NCI-H128 (cell line): ENCODE measurements around the gene BABAM2.

ENCODE experiments used
- DNase-seq: peaks from one replicate; lab custom pipeline; 2025; ENCODE audit not compliant: unreplicated experiment; lab: John Stamatoyannopoulos, UW

Gene BABAM2

DNA sequence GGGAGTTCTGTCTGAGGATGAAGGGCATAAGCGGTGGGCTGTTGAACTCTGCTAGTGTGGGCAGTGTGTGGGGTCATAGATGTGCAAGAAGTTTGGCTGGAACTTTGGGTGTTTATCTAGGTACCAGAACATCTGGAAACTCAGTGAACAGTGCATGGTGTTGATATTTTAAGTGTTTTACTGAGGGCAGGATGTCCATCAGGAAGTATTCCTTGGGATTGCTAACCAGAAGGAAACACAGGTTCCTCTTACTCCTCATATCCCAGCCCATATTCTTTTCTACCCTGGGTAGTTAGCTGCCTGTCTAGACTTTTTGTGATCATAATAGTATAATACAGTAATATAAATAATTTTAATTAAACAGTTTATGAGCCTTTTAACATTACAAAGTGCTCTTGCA is 15.5 kb downstream of the BABAM2 start:
- DNase-seq = no peak

DNA sequence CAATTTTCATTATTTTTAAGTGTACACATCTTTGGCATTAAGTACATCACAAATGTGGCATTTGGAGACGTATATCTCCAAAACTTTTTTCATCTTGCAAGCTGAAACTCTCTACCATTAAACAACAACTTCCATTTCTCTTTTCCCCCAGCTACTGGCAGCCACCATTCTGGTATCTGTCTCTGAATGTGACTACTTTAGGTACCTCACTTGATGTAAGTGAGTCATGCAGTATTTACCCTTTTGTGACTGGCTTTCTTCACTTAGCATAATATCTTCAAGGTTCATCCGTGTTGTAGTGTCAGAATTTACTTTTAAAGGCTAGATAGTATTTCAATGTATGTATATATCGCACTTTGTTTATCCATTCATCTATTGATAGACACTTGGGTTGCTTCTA is 17.0 kb downstream of the BABAM2 start:
- DNase-seq = no peak

DNA sequence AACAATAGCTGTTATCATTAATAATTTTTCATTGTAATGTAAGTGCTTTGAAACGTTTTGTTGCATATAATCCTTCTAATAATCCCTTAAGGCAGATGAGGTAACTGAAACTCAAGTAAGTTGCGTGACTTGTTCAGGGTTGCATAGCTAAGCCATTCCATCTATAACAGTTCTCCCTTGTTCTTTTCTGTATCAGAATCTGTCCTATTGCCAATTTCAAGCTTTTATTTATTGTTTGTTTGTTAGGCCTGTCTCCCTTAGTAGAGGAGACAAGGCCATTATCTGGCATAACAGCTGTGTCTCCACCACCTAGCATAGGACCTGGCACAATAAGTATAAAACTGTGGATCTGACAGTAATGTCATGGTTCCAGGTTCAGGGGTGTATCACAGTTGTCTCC is 19.4 kb downstream of the BABAM2 start:
- no peak for DNase-seq

DNA sequence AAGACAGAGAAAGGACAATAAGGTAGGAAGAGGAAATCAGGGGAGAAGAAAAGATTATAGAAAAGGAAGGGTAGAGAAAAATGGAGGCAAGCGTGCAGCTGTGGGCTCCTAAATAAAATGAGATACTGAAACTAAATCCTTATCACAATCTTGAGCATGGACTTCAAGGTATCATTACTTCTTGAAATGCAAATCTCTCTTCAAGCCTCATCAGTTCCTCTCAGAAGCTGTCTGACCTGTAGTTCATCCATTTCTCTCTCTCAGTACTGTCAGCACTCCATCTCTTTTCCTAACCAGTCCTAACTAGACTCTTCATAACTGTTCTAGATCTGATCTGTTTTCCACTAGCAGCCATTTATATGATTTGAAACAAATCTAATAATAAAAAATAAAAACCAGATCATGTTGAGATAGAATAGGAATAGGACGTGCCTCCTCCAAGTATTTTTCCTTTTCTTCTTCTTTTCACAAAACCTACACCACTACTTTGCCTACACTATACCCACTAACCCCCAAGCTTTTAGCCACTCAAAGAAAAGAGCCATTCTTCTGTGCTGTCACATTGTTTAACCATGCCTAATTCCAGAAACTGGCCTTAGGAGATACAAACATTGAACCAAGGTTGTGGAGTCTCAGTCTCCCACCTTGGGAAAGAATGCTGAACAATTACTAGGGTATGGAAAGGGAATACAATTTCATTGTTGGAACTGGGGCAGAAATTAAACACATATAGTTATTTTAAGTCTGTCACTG is 21.1 kb downstream of the BABAM2 start:
- no peak for DNase-seq

DNA sequence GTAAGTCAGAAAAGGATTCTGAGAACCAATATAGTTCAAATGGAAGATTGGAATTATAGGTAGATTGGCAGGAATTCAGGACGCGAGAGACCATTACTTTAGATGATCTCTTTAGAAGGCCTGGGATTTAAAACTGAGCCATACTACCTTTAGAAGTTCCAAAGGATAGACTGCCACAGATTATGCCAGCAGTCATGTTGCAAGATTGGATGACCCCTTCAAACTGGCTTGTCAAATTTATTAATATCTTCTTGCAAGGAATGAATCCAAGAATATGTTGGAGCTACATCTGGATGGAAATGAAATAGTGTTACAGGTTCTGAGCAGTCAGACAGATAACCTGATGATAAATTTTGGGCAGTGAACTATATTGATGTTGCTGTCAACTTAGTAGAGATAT is 22.0 kb downstream of the BABAM2 start:
- no peak for DNase-seq

DNA sequence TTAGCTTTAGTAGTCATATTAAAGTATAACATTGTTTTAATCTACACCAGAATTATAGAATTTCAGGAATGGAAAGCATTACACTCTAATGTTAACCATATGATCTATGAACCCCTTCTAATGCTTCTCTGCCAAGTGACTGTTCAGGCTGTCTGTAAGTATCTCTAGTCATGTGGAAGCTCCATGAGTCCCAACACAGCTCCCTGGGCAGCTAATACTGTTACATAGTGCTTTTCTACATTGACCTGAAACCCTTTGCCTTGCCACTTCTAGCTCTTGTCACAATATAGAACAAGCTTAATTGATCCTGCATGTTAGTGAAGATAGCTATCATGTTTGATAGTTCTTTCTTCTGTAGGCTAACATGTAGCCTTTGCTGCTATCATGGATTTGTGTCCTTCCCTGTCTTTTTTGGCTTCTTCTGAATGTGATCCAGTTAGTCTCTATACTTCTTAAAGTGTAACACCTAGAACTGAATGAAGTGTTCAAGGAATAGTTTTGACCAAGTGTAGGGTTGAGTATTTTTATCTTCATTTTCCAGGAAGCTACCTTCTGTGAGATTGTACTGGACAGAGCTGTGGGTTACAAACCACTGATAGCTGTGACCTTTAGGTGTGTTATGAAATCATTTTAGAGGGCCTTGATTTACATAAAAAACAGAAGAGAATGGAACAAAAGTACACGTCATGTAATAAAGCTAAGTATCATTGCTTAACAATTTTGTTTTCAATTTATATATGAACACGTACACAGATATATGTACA is 23.7 kb downstream of the BABAM2 start:
- DNase-seq = no peak

DNA sequence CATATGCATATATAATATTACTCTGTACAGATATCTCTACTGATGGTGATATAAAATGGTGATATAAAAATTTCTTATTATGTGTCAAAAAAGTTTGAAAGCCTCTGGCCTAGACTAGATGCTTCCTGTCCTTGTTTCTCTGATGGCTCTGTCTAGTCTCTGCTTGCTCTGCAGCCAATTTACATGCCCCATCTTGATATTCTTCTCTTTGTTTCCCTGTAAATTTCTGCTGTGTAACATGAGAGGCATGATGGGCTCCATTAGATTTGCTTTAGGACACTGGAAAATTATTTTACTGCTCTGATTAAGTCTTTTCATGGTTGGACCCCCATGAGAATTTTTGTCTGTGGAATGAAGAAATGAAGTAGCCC is 24.3 kb downstream of the BABAM2 start:
- DNase-seq = no peak

DNA sequence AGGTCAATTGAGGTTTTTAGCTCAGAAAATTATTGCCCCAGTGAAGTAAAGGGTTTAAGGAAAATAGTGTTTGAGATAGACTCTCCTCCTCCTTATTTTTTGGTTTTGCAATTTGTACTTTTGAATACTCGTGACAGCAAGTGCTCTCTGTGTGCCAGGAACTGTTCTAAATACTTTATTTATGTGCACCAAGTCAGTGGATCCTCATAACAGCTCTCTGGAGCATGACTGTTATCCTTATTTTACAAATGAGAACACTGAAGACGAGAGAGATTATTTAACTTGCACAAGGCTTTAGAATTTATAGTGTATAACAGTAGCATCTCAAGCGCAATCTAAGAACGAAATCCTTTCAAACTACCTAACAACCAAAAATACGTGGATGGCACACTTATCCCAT is 24.7 kb downstream of the BABAM2 start:
- DNase-seq = no peak

DNA sequence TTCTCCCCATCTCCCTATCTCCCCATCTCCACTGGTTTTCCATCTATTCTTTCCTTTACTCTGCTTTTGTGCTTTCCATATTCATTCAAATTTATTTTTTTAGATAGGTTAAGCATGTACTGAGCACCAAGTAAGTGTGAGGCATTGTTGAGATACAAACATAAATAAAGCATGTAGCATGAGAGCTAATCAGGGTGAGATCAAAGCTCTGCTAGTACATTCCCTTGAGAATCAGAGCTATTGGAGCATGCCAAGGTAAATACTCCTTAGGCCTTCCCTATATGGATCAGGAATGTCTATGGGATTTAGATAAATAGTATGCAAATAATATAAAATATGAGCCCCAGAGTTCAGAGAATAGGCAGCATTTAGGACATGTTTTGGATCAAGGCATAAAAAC is 25.3 kb downstream of the BABAM2 start:
- no peak for DNase-seq

DNA sequence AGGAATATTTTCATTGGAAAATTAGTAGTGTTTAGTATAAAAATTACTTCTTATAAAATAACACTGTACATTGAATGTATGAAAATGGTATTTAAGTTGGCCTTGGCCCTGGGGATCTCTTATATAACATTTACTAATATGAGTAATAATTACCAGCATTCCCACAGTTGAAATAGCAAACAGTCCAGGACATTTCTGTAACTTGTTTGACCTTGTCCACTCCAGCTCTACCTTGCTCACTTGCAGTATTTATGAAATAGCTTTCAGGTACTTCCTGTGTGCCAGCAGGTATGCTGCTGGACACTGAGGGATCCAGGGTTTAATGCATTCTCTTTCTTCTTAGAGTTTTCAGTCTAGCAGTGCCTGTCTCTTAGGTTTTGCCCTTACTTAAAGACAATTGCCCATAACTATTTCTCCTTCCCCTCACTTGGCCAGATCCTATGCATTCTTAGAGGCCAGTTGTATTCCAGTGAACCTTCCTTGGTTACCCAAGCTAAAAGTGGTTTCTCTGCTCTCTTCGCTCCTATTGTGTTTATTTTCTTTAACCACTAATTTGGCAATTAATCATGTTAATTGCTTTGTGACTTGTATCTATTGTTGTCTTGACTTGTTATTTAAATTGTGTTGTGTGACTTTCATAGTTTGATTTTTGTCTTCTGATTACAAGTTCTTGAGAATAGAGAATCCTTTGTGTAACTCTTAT is 25.9 kb downstream of the BABAM2 start:
- DNase-seq = no peak

DNA sequence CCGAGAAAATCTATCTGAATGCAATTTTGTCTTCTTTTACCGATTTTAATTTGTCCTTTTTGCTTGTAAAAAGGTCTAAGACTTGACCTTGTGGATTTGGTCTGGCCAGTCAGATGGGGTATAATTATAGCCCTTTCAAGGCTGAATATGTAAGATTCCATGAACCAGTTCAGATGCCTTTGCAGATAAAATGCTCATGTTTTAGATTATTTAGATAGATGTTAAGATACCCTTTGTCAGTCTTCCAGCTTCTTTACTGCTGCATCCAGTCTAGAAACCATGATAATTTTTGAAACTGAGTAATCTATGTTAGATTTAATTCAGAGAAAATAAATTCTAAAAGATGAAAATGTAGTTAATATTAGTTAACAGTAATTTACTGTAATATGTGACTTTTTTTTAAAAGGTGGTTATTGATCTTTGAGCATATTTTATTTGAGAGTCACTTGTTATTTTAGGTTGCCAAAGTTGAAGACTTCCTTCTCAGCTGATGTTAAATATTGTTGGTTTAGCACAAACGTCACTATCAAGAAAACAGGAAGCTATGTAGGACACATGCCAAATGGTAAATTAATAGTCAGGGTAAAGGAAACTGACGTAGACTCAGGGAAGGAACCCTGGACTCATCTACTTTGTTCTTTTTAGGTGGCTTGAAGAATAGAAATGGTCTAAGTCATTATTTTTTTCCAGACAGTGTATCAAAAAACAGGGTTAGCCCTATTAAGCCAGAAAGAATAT is 29.8 kb downstream of the BABAM2 start:
- no peak for DNase-seq

DNA sequence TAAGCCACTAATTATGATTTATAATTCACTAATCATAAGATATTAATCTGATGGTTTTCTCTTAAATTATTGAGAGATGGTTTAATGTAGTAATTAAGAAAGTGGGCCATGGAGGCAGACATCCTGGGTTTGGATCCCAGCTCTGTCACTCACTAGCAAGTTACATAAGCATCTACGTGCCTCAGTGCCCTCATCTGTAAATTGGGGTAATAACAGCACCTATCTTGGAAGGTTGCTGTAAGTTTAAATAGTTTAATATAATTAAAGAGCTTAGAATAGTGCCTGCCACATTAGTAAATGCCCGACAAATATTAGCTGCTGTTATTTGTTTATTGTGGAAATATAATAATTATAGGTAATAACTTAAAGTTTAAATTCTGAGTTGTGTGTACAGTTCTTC is 30.9 kb downstream of the BABAM2 start:
- DNase-seq = no peak

DNA sequence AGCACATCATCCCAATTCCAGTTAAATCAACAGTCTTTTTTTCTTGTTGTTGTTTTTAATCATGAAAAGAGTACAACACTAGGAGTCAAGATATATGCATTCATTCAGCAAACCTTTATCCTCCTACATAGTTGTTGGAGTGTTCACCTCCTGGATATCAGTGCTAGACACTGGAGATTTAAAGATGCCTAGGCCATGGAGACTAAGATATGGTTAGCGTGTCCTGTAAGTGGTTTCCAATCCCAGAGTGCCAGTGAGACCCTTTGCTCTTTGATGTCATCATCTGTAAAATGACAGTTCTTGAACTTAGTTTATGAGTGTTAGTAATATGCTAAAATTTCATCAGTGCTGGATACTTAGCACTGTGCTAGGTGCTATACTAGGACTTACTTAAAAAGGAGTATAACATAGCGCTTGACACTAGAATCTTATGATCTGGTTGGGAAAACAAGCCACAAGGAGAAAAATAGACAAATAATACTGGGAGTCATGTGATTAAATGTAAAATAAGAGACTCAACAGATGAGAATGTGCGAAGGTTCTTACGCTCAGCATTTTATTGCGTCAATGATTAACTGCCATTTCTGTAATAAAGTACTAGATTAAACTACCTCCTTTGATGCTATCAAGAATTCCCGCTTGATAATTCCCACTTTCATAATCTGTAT is 31.5 kb downstream of the BABAM2 start:
- DNase-seq = no peak

DNA sequence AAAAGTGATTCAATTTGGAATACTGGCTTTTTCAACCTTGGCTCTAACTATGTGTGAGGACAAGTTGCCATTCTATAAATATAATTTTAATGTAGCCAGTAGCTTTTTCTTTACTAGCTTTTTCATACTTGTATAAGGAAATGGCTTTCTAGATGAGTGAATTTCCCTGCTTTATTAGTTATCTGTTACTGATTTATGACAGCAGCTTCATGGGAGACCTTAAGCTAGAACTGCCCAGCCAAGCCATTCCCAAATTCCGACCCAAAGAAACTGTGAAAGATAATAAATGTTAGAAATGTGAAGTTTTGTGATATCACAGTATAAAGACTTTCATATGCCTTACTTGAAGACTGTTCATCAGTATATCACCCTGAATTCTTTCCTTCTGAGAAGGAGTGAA is 32.3 kb downstream of the BABAM2 start:
- DNase-seq = no peak

DNA sequence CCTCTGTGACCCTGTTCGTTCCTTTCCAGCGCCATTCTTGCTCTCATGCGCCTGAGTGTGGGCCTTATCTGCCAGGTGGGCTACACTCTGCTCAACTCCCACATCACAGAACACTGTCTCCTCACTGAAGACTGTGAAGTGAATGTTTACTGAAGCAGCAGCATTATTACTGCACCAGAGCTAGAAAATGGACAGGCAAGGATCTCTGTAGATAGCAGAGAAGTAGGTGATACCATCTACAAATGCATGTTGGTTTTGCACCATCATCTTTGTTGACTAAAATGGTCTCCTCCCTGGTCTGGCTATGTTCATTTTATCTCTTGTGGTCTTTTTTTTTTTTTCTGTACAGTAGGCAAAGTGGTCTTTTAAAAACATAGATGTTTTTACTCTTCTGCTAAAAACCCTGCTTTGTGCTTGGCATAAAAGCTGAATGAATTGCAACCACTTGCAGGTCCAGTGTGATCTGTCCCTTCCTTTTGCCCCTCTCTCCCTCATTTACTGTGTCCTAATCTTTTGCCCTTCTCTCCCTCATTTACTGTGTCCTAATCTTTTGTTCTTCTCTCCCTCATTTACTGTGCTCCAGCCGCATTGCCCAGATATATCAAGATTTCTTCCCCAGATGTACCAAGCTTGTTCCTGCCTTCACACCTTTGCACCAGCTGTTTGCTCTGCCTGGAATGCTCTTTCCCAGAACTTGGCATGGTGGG is 35.4 kb downstream of the BABAM2 start:
- DNase-seq = no peak

DNA sequence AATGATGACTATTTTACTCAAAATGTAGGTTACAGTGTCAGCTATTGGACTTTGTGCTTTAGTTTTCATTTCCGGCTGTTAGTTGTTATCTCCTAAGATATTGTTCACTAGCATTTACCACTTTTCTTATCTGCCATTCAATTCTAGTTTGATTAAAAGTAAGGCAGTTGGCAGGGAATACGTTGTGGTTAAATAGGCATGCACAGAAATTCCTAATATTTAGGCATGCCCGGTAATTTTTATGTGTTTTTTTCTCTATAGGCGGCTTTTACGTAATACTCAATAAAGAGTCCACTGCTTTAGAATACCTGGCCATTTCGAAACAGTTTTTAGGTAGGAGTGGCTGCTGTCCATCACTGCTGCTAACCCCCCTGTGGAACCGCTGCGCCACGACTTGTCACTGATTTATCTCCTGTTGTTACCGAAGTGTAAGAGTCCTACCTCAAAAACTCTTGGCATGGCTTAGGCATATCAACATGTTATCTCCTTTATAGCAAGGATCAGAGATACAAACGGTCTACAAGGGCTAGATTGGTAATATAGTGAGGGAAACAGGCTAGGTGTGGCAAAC is 39.5 kb downstream of the BABAM2 start:
- DNase-seq = no peak

DNA sequence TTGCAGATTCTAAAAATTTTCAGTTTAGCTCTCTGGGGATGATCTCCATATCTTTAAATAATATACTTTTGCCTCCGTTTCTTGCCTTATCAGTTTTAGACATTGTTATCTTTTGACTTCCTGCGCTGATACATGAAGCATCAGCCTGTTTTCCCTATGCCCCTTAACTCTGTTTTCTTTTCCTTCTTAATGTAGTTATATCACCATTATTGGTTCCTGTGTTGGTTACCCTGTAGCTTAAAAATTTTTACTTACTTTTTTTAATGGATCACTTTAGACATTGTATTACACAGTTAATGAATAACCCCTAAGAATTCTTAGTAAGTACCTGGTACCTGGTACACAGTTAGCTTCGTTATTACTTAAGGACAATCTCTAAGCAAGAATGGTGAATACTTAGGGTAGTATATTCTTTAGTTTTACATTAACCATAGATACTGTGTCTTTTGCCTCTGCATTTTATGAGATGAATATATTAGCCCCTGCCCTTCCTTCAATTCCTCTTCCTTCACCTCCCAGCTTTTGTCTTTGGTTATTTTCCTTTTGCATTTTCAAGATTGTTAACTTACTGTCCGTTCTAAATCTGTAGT is 40.9 kb downstream of the BABAM2 start:
- no peak for DNase-seq

DNA sequence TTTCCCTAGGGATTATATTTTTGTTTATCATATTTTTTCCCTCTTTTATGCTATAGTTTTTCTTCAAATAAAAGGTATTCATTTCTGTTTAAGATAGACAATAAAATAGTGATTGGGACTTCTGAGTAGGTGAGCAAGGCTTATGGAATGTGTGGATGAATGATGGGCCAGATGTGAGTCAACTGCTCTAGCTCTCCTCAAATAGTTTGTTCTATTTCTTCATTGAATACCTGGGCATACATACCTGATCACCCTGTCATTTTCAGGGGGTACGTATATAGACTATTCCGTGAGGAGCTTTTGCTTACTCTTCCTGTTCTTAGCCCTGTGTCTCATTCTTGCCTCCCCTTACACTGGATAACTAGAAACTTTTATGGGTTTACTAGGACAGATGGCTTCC is 41.9 kb downstream of the BABAM2 start:
- no peak for DNase-seq

DNA sequence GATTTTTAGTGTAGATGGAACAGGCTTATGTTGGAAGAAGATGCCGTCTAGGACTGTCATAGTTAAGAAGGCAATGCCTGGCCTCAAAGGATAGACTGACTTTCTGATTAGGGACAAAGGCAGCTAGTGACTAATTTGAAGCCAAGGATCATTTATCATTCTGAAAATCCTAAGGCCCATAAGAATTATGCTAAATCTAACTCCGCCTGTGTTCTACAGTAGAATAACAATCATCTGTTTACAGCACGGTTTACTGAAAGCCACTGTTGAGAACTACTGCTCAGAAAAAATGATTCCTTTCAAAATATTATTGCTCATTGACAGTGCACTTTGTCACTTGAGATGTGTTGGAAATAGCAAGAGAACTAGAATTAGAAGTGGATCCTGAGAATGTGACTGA is 44.5 kb downstream of the BABAM2 start:
- DNase-seq = no peak
